Nephron progenitor cell (in vitro differentiated cells): Measurements from ENCODE around the gene JAG2.

Experiments
- DNase-seq: peaks from one replicate; pipeline ENCODE4 v3.0.0; 2021
- H3K27ac Mint-ChIP-seq: 2 replicates; pipeline ENCODE4 v1.8.0; 2021; ENCODE audit warnings: mild to moderate bottlenecking, moderate library complexity, mixed read lengths
- H3K27me3 Mint-ChIP-seq: 2 replicates; pipeline ENCODE4 v1.8.0; 2021; ENCODE audit warnings: mild to moderate bottlenecking, low read depth, mixed read lengths; ENCODE audit not compliant: poor library complexity
- H3K36me3 Mint-ChIP-seq: 2 replicates; pipeline ENCODE4 v1.8.0; 2021; ENCODE audit warnings: low read depth, mixed read lengths
- H3K4me1 Mint-ChIP-seq: 2 replicates; pipeline ENCODE4 v1.8.0; 2021; ENCODE audit warnings: mixed read lengths
- H3K4me3 Mint-ChIP-seq: 2 replicates; pipeline ENCODE4 v1.8.0; 2021; ENCODE audit warnings: mild to moderate bottlenecking, moderate library complexity, mixed read lengths
- H3K9me3 Mint-ChIP-seq: 2 replicates; pipeline ENCODE4 v1.8.0; 2021; ENCODE audit warnings: mild to moderate bottlenecking, moderate library complexity, mixed read lengths
- CTCF ChIP-seq: fragments of 200-600 bp; sonication (generic); IDR thresholded peaks from 2 replicates; pipeline ENCODE4 v1.5.0; 2021; ENCODE audit warnings: antibody characterized with exemption

Gene JAG2

GRCh38 chr14:105173145-105173544 lies 4.6 kb upstream of the JAG2 start:
- peaks cover 14% of the 10 kb centered on the region for H3K27me3 Mint-ChIP-seq
- H3K4me1 Mint-ChIP-seq: peaks cover 13% of the 10 kb centered on the region
- no peak overlapping the region for H3K4me3 Mint-ChIP-seq
- no peaks in the 10 kb centered on the region for H3K9me3 Mint-ChIP-seq
- TF ChIP-seq CTCF: no peak
- DNase-seq: no peak
- no peaks in the 10 kb centered on the region for H3K36me3 Mint-ChIP-seq
- H3K27ac Mint-ChIP-seq: no peak overlapping the region

- no peaks in the 10 kb centered on the region for H3K9me3 Mint-ChIP-seq
- H3K4me3 Mint-ChIP-seq: no peak overlapping the region
- TF ChIP-seq CTCF: no peak
- peaks cover 14% of the 10 kb centered on the region for H3K27me3 Mint-ChIP-seq
- no peak for DNase-seq
- H3K36me3 Mint-ChIP-seq: no peaks in the 10 kb centered on the region
- no peak overlapping the region for H3K27ac Mint-ChIP-seq
- peaks cover 13% of the 10 kb centered on the region for H3K4me1 Mint-ChIP-seq
Observed at GRCh38 chr14:105172476-105172875, 3.9 kb upstream of the JAG2 start.

GRCh38 chr14:105171004-105171673 lies 2.6 kb upstream of the JAG2 start:
- Mint-ChIP-seq H3K27me3 (peaks cover 25% of the 10 kb centered on the region), H3K27ac (no peak overlapping the region), H3K4me1 (peaks cover 13% of the 10 kb centered on the region), H3K9me3 (no peaks in the 10 kb centered on the region), H3K36me3 (no peaks in the 10 kb centered on the region), H3K4me3 (no peak overlapping the region)
- no peak for TF ChIP-seq CTCF
- DNase-seq: no peak

- peaks cover 23% of the 10 kb centered on the region for H3K4me1 Mint-ChIP-seq
- no peak for DNase-seq
- no peaks in the 10 kb centered on the region for H3K36me3 Mint-ChIP-seq
- TF ChIP-seq CTCF: no peak
- H3K4me3 Mint-ChIP-seq: peak overlapping the region; percentile 71
- H3K9me3 Mint-ChIP-seq: no peaks in the 10 kb centered on the region
- no peak overlapping the region for H3K27ac Mint-ChIP-seq
- H3K27me3 Mint-ChIP-seq: peaks cover 37% of the 10 kb centered on the region
Observed at GRCh38 chr14:105169776-105170655, 1.4 kb upstream of the JAG2 start.

GRCh38 chr14:105168979-105169507 lies 467 bp upstream of the JAG2 start:
- H3K36me3 Mint-ChIP-seq: no peaks in the 10 kb centered on the region
- H3K27me3 Mint-ChIP-seq: peaks cover 37% of the 10 kb centered on the region
- TF ChIP-seq CTCF: peak; percentile 43
- H3K4me3 Mint-ChIP-seq: peak overlapping the region; percentile 58
- peaks cover 30% of the 10 kb centered on the region for H3K4me1 Mint-ChIP-seq
- H3K9me3 Mint-ChIP-seq: no peaks in the 10 kb centered on the region
- DNase-seq: peak; percentile 60
- H3K27ac Mint-ChIP-seq: no peak overlapping the region
